CD4-positive, alpha-beta T cell treated with Interleukin-15 for 1 hour (primary cell): ENCODE measurements around the gene MCOLN2.

Source experiments
- DNase-seq: peaks from one replicate; pipeline ENCODE4 v3.0.0-alpha.2; 2020

The MCOLN2 gene

GRCh38 chr1:84890566-84890965 is 106.3 kb downstream of the MCOLN2 start:
- no peak for DNase-seq

DNA sequence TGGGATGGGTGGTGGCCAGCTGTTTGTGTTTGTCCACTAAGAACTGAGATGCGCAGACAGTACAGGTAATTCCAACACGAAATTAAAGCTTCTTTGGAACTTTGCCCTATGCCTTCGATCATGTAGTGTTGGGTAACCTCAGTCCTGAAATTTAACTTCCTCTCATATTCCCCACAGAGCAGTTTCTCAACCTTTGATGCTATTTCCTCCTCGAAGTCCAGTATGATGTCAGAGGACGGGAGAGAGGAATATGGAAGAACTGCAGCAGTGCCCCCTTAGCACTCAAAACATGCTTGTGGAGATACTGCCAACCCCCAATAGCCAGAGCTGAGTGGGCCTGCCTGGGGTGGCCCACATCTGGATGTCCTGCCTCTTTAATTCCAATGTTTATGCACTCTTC is 107.5 kb downstream of the MCOLN2 start:
- DNase-seq: no peak

GRCh38 chr1:84888753-84889152 is 108.2 kb downstream of the MCOLN2 start:
- DNase-seq: no peak

DNA sequence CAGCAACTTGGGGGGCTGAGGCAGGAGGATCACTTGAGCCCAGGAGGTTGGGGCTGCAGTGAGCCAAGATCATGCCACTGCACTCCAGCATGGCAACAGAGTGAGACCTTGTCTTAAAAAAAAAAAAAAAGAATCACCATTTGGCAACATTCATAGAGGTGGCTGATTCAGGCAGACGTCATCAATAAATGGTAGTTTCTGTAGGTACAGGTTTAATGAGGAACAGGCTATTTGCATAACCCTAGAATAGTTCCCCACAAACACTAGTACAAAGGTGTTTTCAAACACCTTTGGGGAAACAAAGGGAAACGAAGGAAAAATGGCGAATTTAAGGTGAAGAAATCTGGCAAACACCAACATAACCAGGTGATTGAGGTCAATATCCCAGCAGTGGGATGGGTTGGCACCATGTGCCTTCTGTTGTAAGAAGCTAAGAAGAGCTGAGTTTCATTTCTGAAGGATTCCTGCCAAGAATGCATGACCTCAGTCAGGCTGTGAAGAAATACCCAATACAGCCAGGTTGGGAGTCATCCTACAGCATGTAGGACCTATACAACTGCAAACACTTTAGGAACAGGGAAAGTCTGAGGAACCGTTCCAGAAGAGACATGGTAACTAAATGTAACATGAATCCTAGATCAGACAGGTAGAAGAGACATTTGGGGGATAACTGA is 109.5 kb downstream of the MCOLN2 start:
- DNase-seq: no peak

DNA sequence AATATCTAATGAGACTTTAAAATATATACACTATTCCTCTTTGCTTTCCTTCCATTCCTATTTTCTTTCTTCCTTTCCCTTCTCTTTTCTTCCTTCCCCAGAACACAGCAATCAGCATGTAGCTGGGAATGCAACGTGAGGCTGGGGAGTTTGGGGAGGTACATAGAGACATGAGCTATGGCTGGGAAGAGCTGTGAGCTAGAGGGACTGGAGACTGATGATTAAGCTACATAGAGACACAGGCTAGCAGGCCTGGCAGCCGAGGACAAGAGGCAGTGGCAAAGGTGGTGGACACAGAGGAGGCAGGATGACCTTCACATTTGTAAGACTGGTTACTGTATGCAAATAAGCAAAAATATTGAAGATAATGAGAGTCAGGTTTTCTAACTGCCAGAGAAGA is 111.4 kb downstream of the MCOLN2 start:
- no peak for DNase-seq

- no peak for DNase-seq
Observed at GRCh38 chr1:84884671-84885389, 112.1 kb downstream of the MCOLN2 start.

- DNase-seq: no peak
Observed at GRCh38 chr1:84883286-84883685, 113.6 kb downstream of the MCOLN2 start.

DNA sequence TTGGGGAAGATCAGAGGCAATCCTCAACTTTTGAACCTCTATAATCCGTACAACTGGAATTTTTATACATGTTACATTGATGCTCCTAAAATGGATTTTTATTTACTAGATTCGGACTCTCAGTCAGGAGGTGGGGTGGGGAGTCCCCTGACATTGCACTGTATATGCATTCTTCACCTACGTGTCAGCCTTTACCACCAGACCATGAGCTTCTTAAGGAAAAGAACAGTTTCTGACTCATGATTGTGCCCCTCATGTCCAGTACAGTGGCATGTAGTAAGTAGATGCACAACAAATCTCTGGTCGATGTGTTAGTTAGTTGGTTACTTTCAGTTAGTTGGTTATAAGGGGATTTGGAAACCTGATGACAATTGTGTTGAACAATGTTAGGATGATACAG is 119.3 kb downstream of the MCOLN2 start:
- DNase-seq: no peak

DNA sequence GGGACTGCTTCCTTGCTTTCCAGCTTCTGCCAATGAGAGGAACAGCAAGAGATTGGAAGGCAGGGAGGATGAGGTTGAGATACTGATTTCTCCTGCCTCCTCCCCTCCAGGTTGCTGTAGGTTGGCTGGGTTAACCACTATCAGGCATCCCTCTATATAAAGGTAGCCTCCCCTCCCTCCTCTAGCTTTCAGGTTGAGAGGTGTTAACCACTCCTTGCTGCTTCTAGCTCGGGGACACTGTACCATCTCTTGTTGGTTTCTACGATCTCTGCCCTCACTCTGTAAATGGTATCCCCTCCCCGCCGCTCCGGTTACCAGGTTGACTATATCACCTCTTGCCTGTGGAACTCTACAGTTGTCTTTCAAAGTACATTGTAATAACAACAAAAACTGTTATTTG is 120.6 kb downstream of the MCOLN2 start:
- DNase-seq: no peak
